ENCODE measurements around the gene LSM8. TPM values are rescaled to one million over a fixed set of nuclear protein-coding genes. Genes with fewer than 3 reads are reported as not detected.
A peak's percentile ranks its signal among the peaks of the same experiment; 100 is the strongest.

The LSM8 gene
- total RNA-seq, 1 experiment from 2014 or later, result 93.4 TPM

DNA sequence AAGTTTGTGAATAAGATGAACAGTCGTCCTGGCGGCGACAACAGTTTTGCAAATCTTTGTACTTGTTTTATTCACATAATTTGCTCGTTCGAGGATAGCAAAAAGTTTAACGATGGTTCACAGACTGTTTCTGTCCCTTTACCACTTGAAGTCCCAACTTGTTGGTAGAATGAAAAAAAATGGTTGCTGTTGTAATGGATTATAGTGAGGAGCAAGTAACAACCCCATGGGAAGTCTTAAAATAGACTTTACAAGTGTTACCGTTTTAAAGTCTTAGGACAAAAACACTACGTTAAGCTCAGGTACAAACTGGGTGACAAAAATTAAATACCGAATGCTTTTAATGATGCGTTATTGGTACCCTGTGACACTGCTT is 589 bp downstream of the LSM8 start:
- Histone ChIP-seq H3K9ac (ENCODE audit: low read length) (peak overlapping the region; percentile 84), H3K4me2 (ENCODE audit: low read depth, low read length, poor library complexity, severe bottlenecking) (peak overlapping the region; percentile 87), H3K4me3 (ENCODE audit: low read length) (peak overlapping the region; percentile 80), H3K36me3 (ENCODE audit: insufficient read depth, low read length) (peaks cover 33% of the 10 kb centered on the region; the same call in 1 of the 2 replicates), H3K27me3 (ENCODE audit: low read length) (no peaks in the 10 kb centered on the region), H3K27ac (ENCODE audit: low read length) (peak overlapping the region; percentile 60), H3K9me3 (ENCODE audit: low read length) (no peaks in the 10 kb centered on the region), H3K9me2 (replicated peaks; ENCODE audit: insufficient read depth, low read length) (no peaks in the 10 kb centered on the region), H2AFZ (ENCODE audit: low read length) (no peak overlapping the region; the same call in 1 of the 2 replicates), H3K4me1 (ENCODE audit: low read length) (peaks cover 26% of the 10 kb centered on the region), H3K79me2 (ENCODE audit: low read length) (peaks cover 52% of the 10 kb centered on the region), H4K20me1 (ENCODE audit: insufficient read depth, low read depth, low read length) (no peaks in the 10 kb centered on the region; the same call in 1 of the 2 replicates)
- DNase-seq, result peak; percentile 59

DNA sequence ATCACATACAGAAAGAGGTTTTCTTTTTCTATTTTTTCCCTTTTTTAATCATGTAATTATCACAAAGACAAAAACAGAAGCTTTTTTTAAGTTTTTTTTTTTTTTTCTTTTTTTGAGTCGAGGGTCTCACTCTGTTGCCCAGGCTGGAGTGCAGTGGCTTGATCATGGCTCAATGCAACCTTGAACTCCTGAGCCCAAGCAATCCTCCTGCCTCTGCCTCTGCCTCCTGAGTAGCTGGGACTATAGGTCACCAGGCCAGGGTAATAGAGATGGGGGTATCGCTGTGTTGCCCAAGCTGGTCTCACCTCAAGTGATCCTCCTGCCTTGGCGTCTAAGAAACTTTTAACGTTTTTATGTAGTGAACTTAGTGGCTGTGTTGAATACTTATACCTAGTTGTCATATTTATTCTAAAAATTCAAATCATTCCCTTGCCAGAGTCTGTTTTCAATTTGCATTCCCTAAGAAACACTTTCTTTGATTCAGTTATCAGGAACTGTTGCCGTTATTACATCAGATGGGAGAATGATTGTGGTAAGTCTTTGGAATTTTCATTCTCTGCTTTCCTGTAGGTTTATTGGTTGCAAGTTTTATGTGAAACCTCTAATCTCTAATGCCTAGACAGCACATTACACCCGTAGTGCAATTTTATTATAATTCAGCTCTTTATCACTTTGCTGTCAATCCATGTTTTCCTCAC is 1.3 kb downstream of the LSM8 start:
- H3K9ac ChIP-seq (ENCODE audit: low read length), result peak overlapping the region; percentile 84
- no peak overlapping the region for H2AFZ ChIP-seq (ENCODE audit: low read length)
- no peaks in the 10 kb centered on the region for H3K9me2 ChIP-seq (replicated peaks; ENCODE audit: insufficient read depth, low read length)
- no peak for DNase-seq
- H3K79me2 ChIP-seq (ENCODE audit: low read length), result peaks cover 52% of the 10 kb centered on the region
- H3K4me1 ChIP-seq (ENCODE audit: low read length), result peaks cover 26% of the 10 kb centered on the region
- H3K4me2 ChIP-seq (ENCODE audit: low read depth, low read length, poor library complexity, severe bottlenecking), result peak overlapping the region; percentile 87
- peak overlapping the region; percentile 60; the same call in 1 of the 2 replicates for H3K27ac ChIP-seq (ENCODE audit: low read length)
- no peaks in the 10 kb centered on the region for H3K9me3 ChIP-seq (ENCODE audit: low read length)
- peak overlapping the region; percentile 80 for H3K4me3 ChIP-seq (ENCODE audit: low read length)
- H3K27me3 ChIP-seq (ENCODE audit: low read length), result no peaks in the 10 kb centered on the region
- no peaks in the 10 kb centered on the region; the same call in 1 of the 2 replicates for H4K20me1 ChIP-seq (ENCODE audit: insufficient read depth, low read depth, low read length)
- H3K36me3 ChIP-seq (ENCODE audit: insufficient read depth, low read length), result peaks cover 33% of the 10 kb centered on the region; the same call in 1 of the 2 replicates

DNA sequence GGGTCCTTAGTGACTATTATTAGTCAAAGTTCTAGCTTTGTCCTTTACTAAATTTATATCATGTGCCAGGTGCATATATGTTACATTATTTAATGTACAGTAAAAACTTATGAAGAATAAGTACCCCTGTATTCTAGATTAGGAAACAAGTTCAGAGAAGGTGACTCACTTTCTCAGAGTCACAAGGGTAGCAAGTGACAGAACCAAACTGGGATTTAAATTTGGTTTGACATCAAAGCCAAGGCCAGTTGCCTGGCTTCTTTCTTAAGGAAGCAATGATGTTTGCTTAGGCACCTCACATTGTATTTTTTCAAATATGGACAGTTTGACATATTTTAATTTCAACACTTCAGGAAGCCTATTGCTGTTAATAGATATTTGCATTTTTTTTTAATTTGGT is 2.5 kb downstream of the LSM8 start:
- Histone ChIP-seq H2AFZ (ENCODE audit: low read length) (no peak overlapping the region), H3K4me2 (ENCODE audit: low read depth, low read length, poor library complexity, severe bottlenecking) (peak overlapping the region; percentile 87), H3K9me3 (ENCODE audit: low read length) (no peaks in the 10 kb centered on the region), H3K36me3 (ENCODE audit: insufficient read depth, low read length) (peaks cover 39% of the 10 kb centered on the region; the same call in 1 of the 2 replicates), H3K4me1 (ENCODE audit: low read length) (peaks cover 26% of the 10 kb centered on the region), H4K20me1 (ENCODE audit: insufficient read depth, low read depth, low read length) (no peaks in the 10 kb centered on the region; the same call in 1 of the 2 replicates), H3K27ac (ENCODE audit: low read length) (no peak overlapping the region), H3K9ac (ENCODE audit: low read length) (no peak overlapping the region), H3K9me2 (replicated peaks; ENCODE audit: insufficient read depth, low read length) (no peaks in the 10 kb centered on the region), H3K79me2 (ENCODE audit: low read length) (peaks cover 52% of the 10 kb centered on the region), H3K27me3 (ENCODE audit: low read length) (no peaks in the 10 kb centered on the region), H3K4me3 (ENCODE audit: low read length) (no peak overlapping the region)
- no peak for DNase-seq

DNA sequence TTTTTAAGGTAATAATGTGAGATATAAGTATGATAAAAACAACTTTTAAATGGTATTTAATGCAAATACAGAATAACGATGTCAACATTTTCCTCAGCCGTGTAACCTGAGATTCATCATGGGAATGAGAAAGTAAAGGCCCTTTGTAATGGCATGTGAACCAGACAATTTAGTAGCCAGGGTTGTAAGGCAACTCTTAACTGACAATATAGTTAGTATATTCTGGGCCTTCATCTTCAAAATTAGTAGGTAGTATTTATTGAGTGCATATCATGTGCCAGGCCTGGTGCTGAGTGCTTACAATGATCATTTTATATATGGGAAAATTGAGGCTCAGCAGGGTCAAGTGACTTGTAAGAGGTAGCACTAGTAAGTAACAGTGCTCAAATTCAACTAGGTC is 10.6 kb downstream of the LSM8 start:
- no peak overlapping the region for H3K4me2 ChIP-seq (ENCODE audit: low read depth, low read length, poor library complexity, severe bottlenecking)
- no peak overlapping the region for H3K4me3 ChIP-seq (ENCODE audit: low read length)
- H3K27me3 ChIP-seq (ENCODE audit: low read length), result no peaks in the 10 kb centered on the region
- no peaks in the 10 kb centered on the region for H3K9me2 ChIP-seq (replicated peaks; ENCODE audit: insufficient read depth, low read length)
- no peaks in the 10 kb centered on the region for H3K79me2 ChIP-seq (ENCODE audit: low read length)
- no peak overlapping the region for H3K27ac ChIP-seq (ENCODE audit: low read length)
- peaks cover 19% of the 10 kb centered on the region; the same call in 1 of the 2 replicates for H3K36me3 ChIP-seq (ENCODE audit: insufficient read depth, low read length)
- no peak overlapping the region for H2AFZ ChIP-seq (ENCODE audit: low read length)
- H3K4me1 ChIP-seq (ENCODE audit: low read length), result no peaks in the 10 kb centered on the region
- DNase-seq, result no peak
- H3K9me3 ChIP-seq (ENCODE audit: low read length), result no peaks in the 10 kb centered on the region
- H4K20me1 ChIP-seq (ENCODE audit: insufficient read depth, low read depth, low read length), result 0 out of 2 replicates have a peak, but pooled peaks cover 3% of the 10 kb centered on the region
- no peak overlapping the region for H3K9ac ChIP-seq (ENCODE audit: low read length)

DNA sequence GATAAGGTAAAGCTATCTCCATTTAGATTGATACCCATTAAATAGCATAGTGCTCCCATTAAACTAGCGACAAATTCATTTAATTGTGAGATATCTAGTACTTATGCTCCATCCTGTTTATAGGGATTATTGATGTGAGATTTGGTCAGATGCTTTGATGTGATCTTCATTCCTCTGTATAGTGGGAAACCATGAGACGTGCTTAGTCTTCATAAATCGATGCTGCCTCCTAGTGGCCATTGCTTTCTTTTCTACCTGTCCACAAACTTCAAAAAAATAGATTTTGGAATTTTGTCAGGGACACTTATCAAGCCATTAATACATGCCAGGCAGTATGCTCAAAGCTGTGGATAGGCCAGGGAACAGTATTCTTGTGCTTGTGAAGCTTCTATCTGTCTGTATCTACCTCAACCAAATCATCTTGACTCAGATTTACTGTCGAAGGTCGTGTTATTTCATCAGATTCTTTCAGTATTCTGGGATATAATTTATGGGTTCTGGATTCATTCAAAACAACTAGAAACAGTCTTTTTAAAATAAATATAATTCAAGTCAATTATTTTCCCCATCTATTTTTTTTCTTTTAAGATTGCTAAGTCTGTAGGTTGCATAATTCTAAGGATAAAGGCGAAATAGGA is 12.0 kb downstream of the LSM8 start:
- H3K27ac ChIP-seq (ENCODE audit: low read length), result no peak overlapping the region
- DNase-seq, result peak; percentile 85

DNA sequence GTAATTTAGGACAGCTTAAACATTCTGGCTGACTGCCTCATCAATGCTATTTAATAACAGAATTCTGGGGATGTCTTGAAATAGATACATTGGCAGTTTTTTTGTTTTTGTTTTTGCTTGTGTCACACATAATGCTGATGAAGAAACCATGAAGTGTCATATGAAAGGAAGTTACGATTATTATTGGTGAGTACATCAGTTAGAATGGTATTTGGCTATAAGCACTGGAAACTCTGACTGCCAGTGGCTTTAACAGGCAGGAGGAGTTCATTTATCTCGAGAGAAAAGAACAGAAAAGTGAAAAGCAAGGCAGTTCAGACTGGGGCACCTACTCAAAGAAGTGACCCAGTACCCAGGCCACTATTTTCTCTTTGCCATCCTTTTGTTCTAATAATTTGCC is 18.1 kb downstream of the LSM8 start:
- H3K9me2 ChIP-seq (replicated peaks; ENCODE audit: insufficient read depth, low read length), result no peaks in the 10 kb centered on the region
- H3K4me1 ChIP-seq (ENCODE audit: low read length), result no peaks in the 10 kb centered on the region
- no peak overlapping the region for H3K4me2 ChIP-seq (ENCODE audit: low read depth, low read length, poor library complexity, severe bottlenecking)
- H3K9me3 ChIP-seq (ENCODE audit: low read length), result no peaks in the 10 kb centered on the region
- DNase-seq, result no peak
- H2AFZ ChIP-seq (ENCODE audit: low read length), result no peak overlapping the region
- H4K20me1 ChIP-seq (ENCODE audit: insufficient read depth, low read depth, low read length), result 0 out of 2 replicates have a peak, but pooled peaks cover 3% of the 10 kb centered on the region
- H3K9ac ChIP-seq (ENCODE audit: low read length), result no peak overlapping the region
- no peak overlapping the region for H3K4me3 ChIP-seq (ENCODE audit: low read length)
- H3K27me3 ChIP-seq (ENCODE audit: low read length), result no peaks in the 10 kb centered on the region
- H3K27ac ChIP-seq (ENCODE audit: low read length), result no peak overlapping the region
- H3K79me2 ChIP-seq (ENCODE audit: low read length), result no peaks in the 10 kb centered on the region
- no peaks in the 10 kb centered on the region for H3K36me3 ChIP-seq (ENCODE audit: insufficient read depth, low read length)

More for the DNA sequence above, 12.0 kb downstream of the LSM8 start:
- Histone ChIP-seq H3K4me2 (ENCODE audit: low read depth, low read length, poor library complexity, severe bottlenecking) (no peak overlapping the region), H3K9ac (ENCODE audit: low read length) (no peak overlapping the region), H3K79me2 (ENCODE audit: low read length) (no peaks in the 10 kb centered on the region), H3K9me3 (ENCODE audit: low read length) (no peaks in the 10 kb centered on the region), H4K20me1 (ENCODE audit: insufficient read depth, low read depth, low read length) (0 out of 2 replicates have a peak, but pooled peaks cover 3% of the 10 kb centered on the region), H3K36me3 (ENCODE audit: insufficient read depth, low read length) (peaks cover 19% of the 10 kb centered on the region; the same call in 1 of the 2 replicates), H3K4me3 (ENCODE audit: low read length) (no peak overlapping the region), H3K4me1 (ENCODE audit: low read length) (no peaks in the 10 kb centered on the region), H3K27me3 (ENCODE audit: low read length) (no peaks in the 10 kb centered on the region), H2AFZ (ENCODE audit: low read length) (no peak overlapping the region), H3K9me2 (replicated peaks; ENCODE audit: insufficient read depth, low read length) (no peaks in the 10 kb centered on the region)

DNA sequence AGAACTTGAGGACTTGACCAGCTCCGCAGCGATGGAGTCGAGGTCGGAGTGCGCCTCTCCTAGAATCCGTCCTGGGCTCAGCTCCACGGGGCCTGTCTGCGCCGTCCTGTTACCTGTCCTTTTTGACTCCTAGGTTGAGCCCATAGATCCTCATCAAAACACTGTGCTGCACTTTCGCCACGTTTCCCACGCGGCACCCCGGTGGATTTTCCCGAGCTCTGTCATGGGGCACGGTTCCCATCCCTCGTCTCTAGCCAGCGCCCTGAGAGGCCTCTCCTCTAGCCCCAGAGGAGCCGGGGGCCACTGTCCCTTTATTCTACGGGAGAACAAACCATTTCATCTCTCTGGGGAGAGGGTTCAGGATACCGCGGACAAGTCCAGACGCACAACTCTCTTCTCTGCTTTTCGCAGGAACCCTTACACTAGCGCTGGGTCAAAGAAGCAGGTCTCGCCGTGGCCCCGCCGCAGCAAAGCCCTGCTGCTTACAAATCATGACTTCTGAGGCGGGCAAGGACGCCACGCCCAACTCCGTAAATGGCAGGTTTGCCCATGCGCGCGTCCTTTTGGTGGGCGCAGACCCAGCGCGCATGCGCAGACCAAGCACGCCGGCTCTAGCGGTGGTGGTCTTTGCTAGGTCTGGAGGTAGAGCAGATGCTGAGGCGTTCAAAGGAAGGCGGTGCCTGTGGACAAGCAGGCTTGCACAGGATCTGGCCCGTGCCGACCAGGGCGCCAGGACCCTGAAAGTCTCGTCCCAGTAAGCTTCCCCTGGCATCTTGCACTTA is 30.3 kb downstream of the LSM8 start:
- no peak overlapping the region for H3K27ac ChIP-seq (ENCODE audit: low read length)
- H3K27me3 ChIP-seq (ENCODE audit: low read length), result no peaks in the 10 kb centered on the region
- peak overlapping the region; percentile 68 for H3K4me3 ChIP-seq (ENCODE audit: low read length)
- H3K9ac ChIP-seq (ENCODE audit: low read length), result peak overlapping the region; percentile 73
- no peaks in the 10 kb centered on the region for H3K9me2 ChIP-seq (replicated peaks; ENCODE audit: insufficient read depth, low read length)
- DNase-seq, result peak; percentile 89
- H4K20me1 ChIP-seq (ENCODE audit: insufficient read depth, low read depth, low read length), result no peaks in the 10 kb centered on the region
- peaks cover 13% of the 10 kb centered on the region for H3K4me1 ChIP-seq (ENCODE audit: low read length)
- H3K79me2 ChIP-seq (ENCODE audit: low read length), result no peaks in the 10 kb centered on the region
- H3K9me3 ChIP-seq (ENCODE audit: low read length), result no peaks in the 10 kb centered on the region
- peak overlapping the region; percentile 82 for H3K4me2 ChIP-seq (ENCODE audit: low read depth, low read length, poor library complexity, severe bottlenecking)
- peak overlapping the region; percentile 93 for H2AFZ ChIP-seq (ENCODE audit: low read length)
- H3K36me3 ChIP-seq (ENCODE audit: insufficient read depth, low read length), result no peaks in the 10 kb centered on the region

DNA sequence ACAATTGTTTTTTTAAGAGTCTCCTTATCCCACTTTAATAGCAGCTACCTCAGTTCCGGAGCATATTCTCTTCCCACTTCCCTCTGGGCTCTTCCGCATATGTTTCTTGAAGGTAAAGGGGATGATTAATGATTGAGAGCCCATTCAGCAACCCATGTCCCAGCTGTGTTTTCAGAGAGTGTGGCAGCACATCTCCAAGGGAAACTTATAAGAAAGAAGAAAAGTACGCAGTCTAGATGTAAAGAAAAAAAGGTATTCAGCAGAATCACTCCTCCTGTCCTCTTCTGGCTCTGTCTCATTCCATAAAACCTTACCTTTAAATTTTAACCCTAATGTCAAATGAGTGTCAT is 30.8 kb downstream of the LSM8 start:
- no peaks in the 10 kb centered on the region for H3K79me2 ChIP-seq (ENCODE audit: low read length)
- peak overlapping the region; percentile 93 for H2AFZ ChIP-seq (ENCODE audit: low read length)
- H3K9me3 ChIP-seq (ENCODE audit: low read length), result no peaks in the 10 kb centered on the region
- peak overlapping the region; percentile 82 for H3K4me2 ChIP-seq (ENCODE audit: low read depth, low read length, poor library complexity, severe bottlenecking)
- H3K36me3 ChIP-seq (ENCODE audit: insufficient read depth, low read length), result no peaks in the 10 kb centered on the region
- H3K9ac ChIP-seq (ENCODE audit: low read length), result peak overlapping the region; percentile 73
- no peak for DNase-seq
- H3K9me2 ChIP-seq (replicated peaks; ENCODE audit: insufficient read depth, low read length), result no peaks in the 10 kb centered on the region
- no peaks in the 10 kb centered on the region for H3K27me3 ChIP-seq (ENCODE audit: low read length)
- H3K4me1 ChIP-seq (ENCODE audit: low read length), result peaks cover 13% of the 10 kb centered on the region
- no peak overlapping the region for H3K27ac ChIP-seq (ENCODE audit: low read length)
- H4K20me1 ChIP-seq (ENCODE audit: insufficient read depth, low read depth, low read length), result no peaks in the 10 kb centered on the region
- peak overlapping the region; percentile 68 for H3K4me3 ChIP-seq (ENCODE audit: low read length)

Measured in Karpas-422 (cell line).